ENCODE data around the gene FMN2.

The FMN2 gene

DNA sequence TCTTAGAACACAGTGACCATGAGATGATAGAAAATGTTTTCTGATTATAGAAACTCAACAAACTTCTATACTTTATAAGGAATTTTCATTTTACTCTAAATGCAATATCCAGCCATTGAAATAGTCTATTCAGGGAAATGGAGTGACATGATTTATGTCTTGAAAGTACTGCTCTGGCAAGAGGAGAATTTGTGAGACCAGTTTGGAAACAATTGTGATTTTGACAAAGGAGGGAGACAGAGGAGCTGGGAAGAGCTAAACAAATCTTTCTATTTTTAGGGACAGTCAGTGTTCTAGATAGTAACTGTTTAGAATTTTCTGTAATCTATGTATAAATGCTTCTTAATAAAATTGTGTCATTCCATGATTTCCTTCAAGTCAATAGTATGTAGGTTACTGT is 252.3 kb downstream of the FMN2 start:
- no peak overlapping the region for H3K9ac ChIP-seq (ENCODE audit: low read length)
- H4K20me1 ChIP-seq (ENCODE audit: insufficient read depth, low read length), result no peaks in the 10 kb centered on the region
- H3K36me3 ChIP-seq (replicated peaks; ENCODE audit: low read depth, low read length), result no peaks in the 10 kb centered on the region
- no peaks in the 10 kb centered on the region for H3K4me1 ChIP-seq (ENCODE audit: low read length)
- no peaks in the 10 kb centered on the region for H3K79me2 ChIP-seq (ENCODE audit: low read length)
- no peak overlapping the region for H3K4me3 ChIP-seq (ENCODE audit: low read length)
- no peak overlapping the region for H3K27ac ChIP-seq (ENCODE audit: low read length)
- no peak overlapping the region for H2AFZ ChIP-seq (ENCODE audit: low read depth, low read length)
- H3K27me3 ChIP-seq (ENCODE audit: low read depth, low read length), result no peaks in the 10 kb centered on the region
- no peaks in the 10 kb centered on the region for H3K9me3 ChIP-seq (ENCODE audit: insufficient read depth, low read length)
- TF ChIP-seq, protein P1, sequence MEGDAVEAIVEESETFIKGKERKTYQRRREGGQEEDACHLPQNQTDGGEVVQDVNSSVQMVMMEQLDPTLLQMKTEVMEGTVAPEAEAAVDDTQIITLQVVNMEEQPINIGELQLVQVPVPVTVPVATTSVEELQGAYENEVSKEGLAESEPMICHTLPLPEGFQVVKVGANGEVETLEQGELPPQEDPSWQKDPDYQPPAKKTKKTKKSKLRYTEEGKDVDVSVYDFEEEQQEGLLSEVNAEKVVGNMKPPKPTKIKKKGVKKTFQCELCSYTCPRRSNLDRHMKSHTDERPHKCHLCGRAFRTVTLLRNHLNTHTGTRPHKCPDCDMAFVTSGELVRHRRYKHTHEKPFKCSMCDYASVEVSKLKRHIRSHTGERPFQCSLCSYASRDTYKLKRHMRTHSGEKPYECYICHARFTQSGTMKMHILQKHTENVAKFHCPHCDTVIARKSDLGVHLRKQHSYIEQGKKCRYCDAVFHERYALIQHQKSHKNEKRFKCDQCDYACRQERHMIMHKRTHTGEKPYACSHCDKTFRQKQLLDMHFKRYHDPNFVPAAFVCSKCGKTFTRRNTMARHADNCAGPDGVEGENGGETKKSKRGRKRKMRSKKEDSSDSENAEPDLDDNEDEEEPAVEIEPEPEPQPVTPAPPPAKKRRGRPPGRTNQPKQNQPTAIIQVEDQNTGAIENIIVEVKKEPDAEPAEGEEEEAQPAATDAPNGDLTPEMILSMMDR (IDR thresholded peaks at IDR 0.05; ENCODE audit: low read depth, low read length), result no peak
- TF ChIP-seq EZH2phosphoT487 (IDR thresholded peaks at IDR 0.05; ENCODE audit: low read depth), result no peak
- no peak overlapping the region for H3K4me2 ChIP-seq (ENCODE audit: low read length)

DNA sequence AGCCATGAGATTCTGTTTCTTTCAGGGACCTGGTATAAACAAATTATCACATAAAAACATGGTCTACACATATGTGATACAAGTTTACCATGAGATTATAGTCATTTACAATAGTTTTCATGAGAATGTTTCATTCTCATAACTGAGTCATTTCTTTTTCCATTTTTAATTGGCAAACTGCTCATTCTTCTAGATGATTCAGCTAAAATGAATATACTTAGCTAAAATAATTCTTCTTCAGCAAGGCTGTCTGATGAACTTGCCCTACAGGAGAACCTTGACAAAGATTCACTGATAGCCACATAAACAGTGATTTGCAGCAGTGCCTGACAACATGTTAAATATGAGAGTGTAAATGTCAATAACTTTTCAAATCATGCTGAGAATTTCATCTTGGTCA is 253.2 kb downstream of the FMN2 start:
- Histone ChIP-seq H3K9ac (ENCODE audit: low read length) (no peak overlapping the region), H3K4me1 (ENCODE audit: low read length) (no peaks in the 10 kb centered on the region), H3K9me3 (ENCODE audit: insufficient read depth, low read length) (no peaks in the 10 kb centered on the region), H2AFZ (ENCODE audit: low read depth, low read length) (no peak overlapping the region), H3K79me2 (ENCODE audit: low read length) (no peaks in the 10 kb centered on the region), H3K27me3 (ENCODE audit: low read depth, low read length) (no peaks in the 10 kb centered on the region), H4K20me1 (ENCODE audit: insufficient read depth, low read length) (no peaks in the 10 kb centered on the region), H3K36me3 (replicated peaks; ENCODE audit: low read depth, low read length) (no peaks in the 10 kb centered on the region), H3K4me2 (ENCODE audit: low read length) (no peak overlapping the region), H3K27ac (ENCODE audit: low read length) (no peak overlapping the region), H3K4me3 (ENCODE audit: low read length) (no peak overlapping the region)
- TF ChIP-seq, protein P1 (IDR thresholded peaks at IDR 0.05; ENCODE audit: low read depth, low read length), result no peak
- TF ChIP-seq EZH2phosphoT487 (IDR thresholded peaks at IDR 0.05; ENCODE audit: low read depth), result no peak

DNA sequence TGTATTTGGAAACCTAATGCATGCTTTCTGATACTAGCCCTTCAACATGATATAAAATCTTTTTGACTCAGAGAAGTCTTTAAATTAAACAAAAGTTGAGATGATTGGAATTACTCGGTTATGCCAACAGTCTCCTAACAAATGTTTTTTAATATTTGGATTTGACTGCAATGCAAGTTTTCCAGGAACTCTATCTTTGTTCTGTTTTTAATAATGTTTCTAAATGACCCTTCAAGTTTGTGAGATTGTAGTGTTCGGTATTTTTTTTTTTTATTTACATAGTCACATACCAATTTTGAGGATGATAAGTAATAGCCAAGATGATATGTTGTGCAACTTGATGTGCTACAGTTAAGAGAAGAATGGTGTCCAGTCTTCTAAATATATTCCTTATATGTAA is 258.0 kb downstream of the FMN2 start:
- H3K9me3 ChIP-seq (ENCODE audit: insufficient read depth, low read length), result no peaks in the 10 kb centered on the region
- no peak overlapping the region for H2AFZ ChIP-seq (ENCODE audit: low read depth, low read length)
- H3K79me2 ChIP-seq (ENCODE audit: low read length), result no peaks in the 10 kb centered on the region
- H3K4me2 ChIP-seq (ENCODE audit: low read length), result no peak overlapping the region
- H3K36me3 ChIP-seq (replicated peaks; ENCODE audit: low read depth, low read length), result no peaks in the 10 kb centered on the region
- H4K20me1 ChIP-seq (ENCODE audit: insufficient read depth, low read length), result no peaks in the 10 kb centered on the region
- no peaks in the 10 kb centered on the region for H3K27me3 ChIP-seq (ENCODE audit: low read depth, low read length)
- H3K27ac ChIP-seq (ENCODE audit: low read length), result no peak overlapping the region
- TF ChIP-seq EZH2phosphoT487 (IDR thresholded peaks at IDR 0.05; ENCODE audit: low read depth), result no peak
- TF ChIP-seq, protein P1 (IDR thresholded peaks at IDR 0.05; ENCODE audit: low read depth, low read length), result no peak
- H3K4me1 ChIP-seq (ENCODE audit: low read length), result no peaks in the 10 kb centered on the region
- H3K9ac ChIP-seq (ENCODE audit: low read length), result no peak overlapping the region
- H3K4me3 ChIP-seq (ENCODE audit: low read length), result no peak overlapping the region

DNA sequence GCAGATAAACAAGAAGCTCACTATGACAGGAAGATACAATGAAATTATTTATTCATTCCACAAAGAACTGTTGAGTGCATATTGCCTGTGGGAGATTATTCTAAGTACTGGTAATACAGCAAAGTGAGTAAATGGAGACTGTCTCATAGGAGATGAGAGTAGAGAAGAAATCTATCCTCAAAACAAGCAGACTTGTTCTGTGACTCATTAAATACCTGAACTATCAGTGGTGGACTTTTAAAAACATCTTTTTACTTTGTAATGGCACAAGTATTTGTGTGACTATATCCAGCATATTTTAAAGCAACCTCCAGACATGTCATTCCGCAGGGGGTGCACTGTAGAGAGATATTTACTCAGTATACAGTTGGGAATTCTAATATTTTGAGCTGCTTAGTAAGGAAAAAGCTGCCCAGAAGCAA is 259.2 kb downstream of the FMN2 start:
- Histone ChIP-seq H3K36me3 (replicated peaks; ENCODE audit: low read depth, low read length) (no peaks in the 10 kb centered on the region), H3K27ac (ENCODE audit: low read length) (no peak overlapping the region), H3K79me2 (ENCODE audit: low read length) (no peaks in the 10 kb centered on the region)

More for the DNA sequence above, 259.2 kb downstream of the FMN2 start:
- H4K20me1 ChIP-seq (ENCODE audit: insufficient read depth, low read length), result no peaks in the 10 kb centered on the region
- TF ChIP-seq EZH2phosphoT487 (IDR thresholded peaks at IDR 0.05; ENCODE audit: low read depth), result no peak
- TF ChIP-seq, protein P1 (IDR thresholded peaks at IDR 0.05; ENCODE audit: low read depth, low read length), result no peak
- no peaks in the 10 kb centered on the region for H3K4me1 ChIP-seq (ENCODE audit: low read length)
- no peak overlapping the region for H2AFZ ChIP-seq (ENCODE audit: low read depth, low read length)
- H3K27me3 ChIP-seq (ENCODE audit: low read depth, low read length), result no peaks in the 10 kb centered on the region
- no peak overlapping the region for H3K4me3 ChIP-seq (ENCODE audit: low read length)
- H3K4me2 ChIP-seq (ENCODE audit: low read length), result no peak overlapping the region
- H3K9me3 ChIP-seq (ENCODE audit: insufficient read depth, low read length), result no peaks in the 10 kb centered on the region
- no peak overlapping the region for H3K9ac ChIP-seq (ENCODE audit: low read length)
